Measurements from ENCODE around the gene GPR45. TPM values are rescaled to one million over a fixed set of nuclear protein-coding genes. Genes with fewer than 3 reads are reported as not detected.

The GPR45 gene
- polyA plus RNA-seq, 2 of the 4 experiments (the other 2 are of a cell fraction) = not detected

DNA sequence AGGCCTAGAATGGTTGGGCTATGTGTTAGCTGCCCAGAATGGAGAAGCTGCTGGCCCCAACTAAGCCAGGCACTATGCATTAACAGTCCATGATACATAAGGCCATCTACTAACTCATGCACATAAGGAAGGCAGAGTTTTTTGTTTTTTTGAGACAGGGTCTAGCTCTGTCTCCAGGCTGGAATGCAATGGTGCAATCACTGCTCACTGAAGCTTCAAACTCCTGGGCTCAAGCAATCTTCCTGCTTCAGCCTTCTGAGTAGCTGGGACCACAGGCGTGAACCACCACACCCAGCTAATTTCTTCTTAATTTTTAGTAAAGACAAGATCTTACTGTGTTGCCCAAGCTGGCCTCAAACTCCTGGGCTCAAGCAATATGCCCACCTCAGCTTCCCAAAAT is 37.6 kb downstream of the GPR45 start:
- no peak for FAIRE-seq
- H3K4me2 ChIP-seq = no peak overlapping the region
- no peaks in the 10 kb centered on the region for H3K9me3 ChIP-seq
- CTCF ChIA-PET = interaction anchor here (1.0 kb wide), 2 partner anchors 16 to 21 kb away, joined by 3 to 4 read pairs; no protein-coding TSS in a partner anchor
- WGBS (ENCODE audit: missing lambda C conversion rate) = 92% methylated on average over 1 of the region's 1 CpG
- DNase-seq (ENCODE audit: low read depth in 1 of 2, low spot score in 1 of 2) = no peak
- TF ChIP-seq HOXB5 (CRISPR knock-in tag; IDR thresholded peaks at IDR 0.05) = no peak
- TF ChIP-seq HDAC2 (IDR thresholded peaks at IDR 0.05) = no peak
- no peak for TF ChIP-seq RARB (CRISPR knock-in tag; IDR thresholded peaks at IDR 0.05)
- TF ChIP-seq TFCP2L1 (CRISPR knock-in tag; IDR thresholded peaks at IDR 0.05) = no peak
- no peak for TF ChIP-seq CHD4 (IDR thresholded peaks at IDR 0.05; ENCODE audit: borderline replicate concordance)
- TF ChIP-seq HMGXB4 (CRISPR knock-in tag; IDR thresholded peaks at IDR 0.05; ENCODE audit: borderline replicate concordance) = no peak
- TF ChIP-seq CHD2 (IDR thresholded peaks at IDR 0.05; ENCODE audit: low read length, partially characterized antibody) = no peak
- TF ChIP-seq EHF (CRISPR knock-in tag; IDR thresholded peaks at IDR 0.05) = no peak
- TF ChIP-seq, protein P1, sequence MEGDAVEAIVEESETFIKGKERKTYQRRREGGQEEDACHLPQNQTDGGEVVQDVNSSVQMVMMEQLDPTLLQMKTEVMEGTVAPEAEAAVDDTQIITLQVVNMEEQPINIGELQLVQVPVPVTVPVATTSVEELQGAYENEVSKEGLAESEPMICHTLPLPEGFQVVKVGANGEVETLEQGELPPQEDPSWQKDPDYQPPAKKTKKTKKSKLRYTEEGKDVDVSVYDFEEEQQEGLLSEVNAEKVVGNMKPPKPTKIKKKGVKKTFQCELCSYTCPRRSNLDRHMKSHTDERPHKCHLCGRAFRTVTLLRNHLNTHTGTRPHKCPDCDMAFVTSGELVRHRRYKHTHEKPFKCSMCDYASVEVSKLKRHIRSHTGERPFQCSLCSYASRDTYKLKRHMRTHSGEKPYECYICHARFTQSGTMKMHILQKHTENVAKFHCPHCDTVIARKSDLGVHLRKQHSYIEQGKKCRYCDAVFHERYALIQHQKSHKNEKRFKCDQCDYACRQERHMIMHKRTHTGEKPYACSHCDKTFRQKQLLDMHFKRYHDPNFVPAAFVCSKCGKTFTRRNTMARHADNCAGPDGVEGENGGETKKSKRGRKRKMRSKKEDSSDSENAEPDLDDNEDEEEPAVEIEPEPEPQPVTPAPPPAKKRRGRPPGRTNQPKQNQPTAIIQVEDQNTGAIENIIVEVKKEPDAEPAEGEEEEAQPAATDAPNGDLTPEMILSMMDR (IDR thresholded peaks at IDR 0.05) = no peak
- TF ChIP-seq CBX8 (IDR thresholded peaks at IDR 0.05) = no peak
- TF ChIP-seq E2F6 (IDR thresholded peaks at IDR 0.05; ENCODE audit: borderline replicate concordance, low read depth) = no peak
- no peak for TF ChIP-seq POLR2AphosphoS2 (conservative IDR thresholded peaks at IDR 0.05; ENCODE audit: low read length)
- TF ChIP-seq HOXB13 (CRISPR knock-in tag; IDR thresholded peaks at IDR 0.05; ENCODE audit: low read depth) = no peak
- no peak for ATAC-seq
- H3K27ac ChIP-seq = no peak overlapping the region
- POLR2A ChIA-PET = no interaction called here
- H3K4me3 ChIP-seq = no peak overlapping the region
- H3K4me1 ChIP-seq = no peaks in the 10 kb centered on the region

DNA sequence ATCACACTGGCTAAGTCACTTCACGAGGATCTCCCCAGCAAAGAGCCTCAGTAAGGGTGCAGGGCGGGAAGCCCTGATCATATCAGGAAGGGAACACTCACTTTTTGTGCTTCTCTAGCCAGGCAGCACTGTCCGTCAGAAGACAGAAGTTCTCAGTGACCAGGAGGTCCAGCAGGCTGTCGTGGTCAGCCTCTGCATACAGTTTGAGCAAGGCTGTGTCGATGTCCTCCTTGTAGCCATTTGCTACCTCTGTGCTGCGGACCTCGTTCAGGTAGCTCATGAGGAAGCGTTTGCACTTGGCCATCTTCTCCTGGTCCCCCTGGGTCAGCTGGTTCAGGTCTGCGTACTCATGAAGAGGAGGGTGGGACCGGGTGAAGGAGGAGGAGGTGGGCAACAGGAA is 38.7 kb downstream of the GPR45 start:
- WGBS (ENCODE audit: missing lambda C conversion rate) = 95% methylated on average over 9 of the region's 10 CpGs
- ChIA-PET POLR2A (no interaction called here), CTCF (interaction anchor here (0.7 kb wide), 1 partner anchor 17 kb away, joined by 4 read pairs; no protein-coding TSS in a partner anchor)
- Histone ChIP-seq H3K4me1 (no peaks in the 10 kb centered on the region), H3K4me2 (no peak overlapping the region), H3K4me3 (no peak overlapping the region), H3K27ac (no peak overlapping the region), H3K9me3 (no peaks in the 10 kb centered on the region)
- no peak for DNase-seq (ENCODE audit: low read depth in 1 of 2, low spot score in 1 of 2)
- FAIRE-seq = no peak
- no peak for ATAC-seq
- TF ChIP-seq TP53 (CRISPR knock-in tag; IDR thresholded peaks at IDR 0.05) = no peak
- TF ChIP-seq HMGXB4 (CRISPR knock-in tag; IDR thresholded peaks at IDR 0.05; ENCODE audit: borderline replicate concordance) = no peak
- no peak for TF ChIP-seq HOXA7 (CRISPR knock-in tag; IDR thresholded peaks at IDR 0.05)
- no peak for TF ChIP-seq ZC3H11A (IDR thresholded peaks at IDR 0.05)
- TF ChIP-seq HES2 (IDR thresholded peaks at IDR 0.05) = no peak
- no peak for TF ChIP-seq JUNB (IDR thresholded peaks at IDR 0.05)
- TF ChIP-seq CEBPB (IDR thresholded peaks at IDR 0.05) = no peak
- no peak for TF ChIP-seq ESRRA (IDR thresholded peaks at IDR 0.05; ENCODE audit: borderline replicate concordance, low read length)
- TF ChIP-seq KDM5A (IDR thresholded peaks at IDR 0.05) = no peak
- no peak for TF ChIP-seq HEYL (CRISPR knock-in tag; IDR thresholded peaks at IDR 0.05)
- no peak for TF ChIP-seq ZFP36 (IDR thresholded peaks at IDR 0.05; ENCODE audit: borderline replicate concordance, partially characterized antibody)
- no peak for TF ChIP-seq EHMT2 (IDR thresholded peaks at IDR 0.05; ENCODE audit: low read depth)
- no peak for TF ChIP-seq REST (IDR thresholded peaks at IDR 0.05)
- no peak for TF ChIP-seq E2F6 (IDR thresholded peaks at IDR 0.05; ENCODE audit: borderline replicate concordance, low read depth)
- TF ChIP-seq TFCP2L1 (CRISPR knock-in tag; IDR thresholded peaks at IDR 0.05) = no peak
- TF ChIP-seq, protein P2, sequence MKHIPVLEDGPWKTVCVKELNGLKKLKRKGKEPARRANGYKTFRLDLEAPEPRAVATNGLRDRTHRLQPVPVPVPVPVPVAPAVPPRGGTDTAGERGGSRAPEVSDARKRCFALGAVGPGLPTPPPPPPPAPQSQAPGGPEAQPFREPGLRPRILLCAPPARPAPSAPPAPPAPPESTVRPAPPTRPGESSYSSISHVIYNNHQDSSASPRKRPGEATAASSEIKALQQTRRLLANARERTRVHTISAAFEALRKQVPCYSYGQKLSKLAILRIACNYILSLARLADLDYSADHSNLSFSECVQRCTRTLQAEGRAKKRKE (CRISPR knock-in tag; IDR thresholded peaks at IDR 0.05; ENCODE audit: low read depth) = no peak

Measured in A549 (cell line).